T-helper 1 cell treated with Interleukin-12 subunit alpha and Interleukin-12 subunit beta and Interleukin-4 antibody, amounts not matched to agents 30 μg/mL and 1 μg/mL, for 36 hours (primary cell): Measurements from ENCODE around the gene COL9A2.

Experiments used
- H3K27ac Mint-ChIP-seq: one replicate; pipeline ENCODE4 v1.8.0; 2021; ENCODE audit warnings: mild to moderate bottlenecking, mixed read lengths
- H3K27me3 Mint-ChIP-seq: one replicate; pipeline ENCODE4 v1.8.0; 2021; ENCODE audit warnings: low read depth, mixed read lengths
- H3K36me3 Mint-ChIP-seq: one replicate; pipeline ENCODE4 v1.8.0; 2021; ENCODE audit warnings: low read depth, mixed read lengths
- H3K4me1 Mint-ChIP-seq: one replicate; pipeline ENCODE4 v1.8.0; 2021; ENCODE audit warnings: low read depth, mixed read lengths
- H3K4me3 Mint-ChIP-seq: one replicate; pipeline ENCODE4 v1.8.0; 2021; ENCODE audit warnings: mild to moderate bottlenecking, moderate library complexity, mixed read lengths
- H3K9me3 Mint-ChIP-seq: one replicate; pipeline ENCODE4 v1.8.0; 2021; ENCODE audit warnings: mixed read lengths

Gene COL9A2

DNA sequence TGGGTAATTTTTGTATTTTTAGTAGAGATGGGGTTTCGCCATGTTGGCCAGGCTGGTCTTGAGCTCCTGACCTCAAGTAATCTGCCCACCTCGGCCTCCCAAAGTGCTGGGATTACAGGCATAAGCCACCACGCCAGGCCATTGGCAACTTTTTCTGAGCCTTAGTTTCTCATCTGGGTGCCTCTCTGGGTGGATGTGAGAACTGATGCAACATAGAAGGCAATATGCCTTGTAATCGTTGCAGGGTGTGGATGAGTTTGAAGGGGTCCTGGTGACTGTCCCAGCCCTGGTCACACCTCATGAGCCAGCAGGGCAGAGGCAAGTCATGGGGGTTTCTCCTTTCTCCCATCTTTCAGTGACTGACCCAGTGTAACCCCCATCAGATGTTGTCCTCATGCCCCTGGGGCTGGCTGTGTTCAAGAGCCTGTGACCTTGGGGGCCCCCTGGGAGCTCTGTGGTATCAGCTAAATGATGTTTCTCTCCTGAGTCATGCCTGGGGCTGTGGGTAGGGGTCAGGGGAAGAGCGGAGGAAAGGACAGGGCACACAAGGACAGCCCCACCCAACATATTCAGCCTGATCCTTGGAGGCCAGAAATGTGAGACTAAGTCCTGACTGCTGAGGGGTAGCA lies 3.6 kb downstream of the COL9A2 start:
- Mint-ChIP-seq H3K4me1 (peaks cover 36% of the 10 kb centered on the region), H3K27me3 (peaks cover 17% of the 10 kb centered on the region), H3K4me3 (peak overlapping the region; percentile 58), H3K9me3 (no peaks in the 10 kb centered on the region), H3K36me3 (peaks cover 6% of the 10 kb centered on the region), H3K27ac (peak overlapping the region; percentile 84)

DNA sequence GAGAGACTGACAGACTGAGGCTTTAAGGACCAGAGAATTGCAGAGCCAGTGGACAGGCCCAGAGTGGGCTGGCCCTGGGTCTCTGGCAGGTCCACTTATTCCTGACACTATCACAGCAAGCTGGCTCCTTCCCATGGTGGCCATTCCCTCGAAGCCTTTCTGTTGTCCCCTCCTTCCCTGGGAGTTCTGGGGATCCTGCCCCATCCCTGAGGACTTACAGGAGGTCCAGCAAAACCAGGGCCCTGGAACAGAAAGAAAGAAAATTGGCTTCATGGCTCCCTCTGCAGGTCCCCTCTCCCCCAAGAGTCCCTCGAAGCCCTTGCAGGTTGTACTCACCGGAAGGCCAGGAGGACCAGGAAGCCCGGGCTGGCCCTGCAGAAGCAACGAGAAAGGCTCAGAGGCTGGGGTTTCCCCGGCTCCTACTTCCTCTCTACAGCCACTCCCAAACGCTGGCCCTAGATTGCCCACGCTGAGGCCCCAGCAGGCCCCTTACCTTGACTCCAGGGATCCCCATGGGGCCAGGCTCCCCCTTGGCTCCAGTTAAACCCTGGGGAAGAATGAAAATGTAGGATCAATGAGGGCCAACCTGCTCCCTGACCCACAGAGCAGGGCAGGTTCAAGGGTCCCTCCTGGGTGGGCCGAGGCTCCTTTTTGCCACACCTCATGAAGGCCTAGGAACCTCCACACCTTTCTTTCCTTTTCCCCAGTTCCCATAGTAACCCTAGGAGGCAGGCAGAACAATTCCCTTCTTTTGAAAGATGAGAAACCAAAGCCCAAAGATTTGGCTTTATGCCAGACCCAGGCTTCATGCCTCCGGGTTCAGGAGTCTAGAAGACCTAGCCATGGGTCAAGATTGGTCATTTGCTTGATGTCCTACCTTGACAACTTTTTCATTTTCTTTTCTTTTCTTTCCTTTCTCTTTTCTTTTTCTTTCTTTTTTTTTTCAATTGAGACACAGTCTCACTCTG lies 4.6 kb downstream of the COL9A2 start:
- H3K4me1 Mint-ChIP-seq, result peaks cover 30% of the 10 kb centered on the region
- H3K4me3 Mint-ChIP-seq, result peak overlapping the region; percentile 66

DNA sequence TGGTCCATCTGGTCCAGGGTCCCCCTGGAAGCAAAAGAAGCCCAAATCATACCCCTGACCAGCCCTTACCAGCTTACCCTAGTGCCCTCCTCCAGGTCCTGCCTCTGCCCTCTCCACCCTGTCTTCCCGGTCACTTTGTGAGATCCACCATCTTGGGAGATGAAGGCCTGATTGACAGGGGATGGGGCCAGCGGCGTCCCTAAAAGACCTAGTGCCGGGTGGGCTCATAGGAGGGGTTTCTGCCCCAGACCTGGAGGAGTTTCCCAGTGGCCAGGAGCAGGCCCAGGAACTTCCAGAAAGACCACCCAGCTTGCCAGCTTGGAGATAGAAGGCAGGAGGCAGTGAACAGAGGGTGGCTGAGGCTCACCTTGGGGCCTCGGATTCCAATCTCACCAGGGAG lies 5.4 kb downstream of the COL9A2 start:
- H3K27me3 Mint-ChIP-seq, result peaks cover 7% of the 10 kb centered on the region
- peaks cover 29% of the 10 kb centered on the region for H3K4me1 Mint-ChIP-seq

More for the DNA sequence above, 4.6 kb downstream of the COL9A2 start:
- H3K27ac Mint-ChIP-seq, result peak overlapping the region; percentile 84
- H3K27me3 Mint-ChIP-seq, result peaks cover 9% of the 10 kb centered on the region
- H3K9me3 Mint-ChIP-seq, result no peaks in the 10 kb centered on the region
- peaks cover under 1% of the 10 kb centered on the region for H3K36me3 Mint-ChIP-seq

DNA sequence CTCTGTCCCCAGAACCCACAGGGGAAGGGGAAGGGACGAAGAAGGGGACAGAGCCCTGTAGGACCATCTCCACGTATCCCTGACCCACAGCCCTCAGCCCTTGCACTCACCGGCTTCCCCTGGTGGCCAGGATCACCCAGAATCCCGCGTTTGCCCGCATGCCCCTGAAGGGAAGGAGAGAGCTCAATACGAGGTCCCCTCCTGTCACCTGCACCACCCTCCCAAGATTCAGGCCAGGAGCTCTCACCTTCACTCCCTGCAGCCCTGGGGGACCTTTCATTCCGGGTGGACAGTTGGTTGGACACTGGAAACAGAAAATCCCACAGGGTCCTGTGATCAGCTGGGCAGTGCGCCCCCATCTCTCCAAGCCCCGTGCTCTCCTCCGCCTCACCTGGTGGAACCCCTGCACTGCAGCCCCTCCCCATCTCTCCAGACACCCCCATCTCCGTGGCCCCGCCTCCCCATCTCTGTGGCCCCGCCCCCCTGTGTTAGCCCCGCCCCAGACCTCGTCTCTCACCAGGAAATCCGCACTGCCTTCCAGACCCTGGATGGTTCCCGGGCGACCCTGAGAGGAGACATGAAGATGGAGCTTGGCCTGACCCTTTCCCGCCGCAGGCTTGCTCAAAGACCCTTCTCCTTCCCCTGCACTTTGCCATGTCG lies 6.0 kb downstream of the COL9A2 start:
- no peak overlapping the region for H3K4me3 Mint-ChIP-seq
- H3K4me1 Mint-ChIP-seq, result peaks cover 27% of the 10 kb centered on the region
- peaks cover 2% of the 10 kb centered on the region for H3K36me3 Mint-ChIP-seq
- peaks cover 7% of the 10 kb centered on the region for H3K27me3 Mint-ChIP-seq
- no peaks in the 10 kb centered on the region for H3K9me3 Mint-ChIP-seq
- peak overlapping the region; percentile 23 for H3K27ac Mint-ChIP-seq

More for the DNA sequence above, 5.4 kb downstream of the COL9A2 start:
- Mint-ChIP-seq H3K9me3 (no peaks in the 10 kb centered on the region), H3K4me3 (peak overlapping the region; percentile 66), H3K27ac (peak overlapping the region; percentile 55), H3K36me3 (no peaks in the 10 kb centered on the region)

DNA sequence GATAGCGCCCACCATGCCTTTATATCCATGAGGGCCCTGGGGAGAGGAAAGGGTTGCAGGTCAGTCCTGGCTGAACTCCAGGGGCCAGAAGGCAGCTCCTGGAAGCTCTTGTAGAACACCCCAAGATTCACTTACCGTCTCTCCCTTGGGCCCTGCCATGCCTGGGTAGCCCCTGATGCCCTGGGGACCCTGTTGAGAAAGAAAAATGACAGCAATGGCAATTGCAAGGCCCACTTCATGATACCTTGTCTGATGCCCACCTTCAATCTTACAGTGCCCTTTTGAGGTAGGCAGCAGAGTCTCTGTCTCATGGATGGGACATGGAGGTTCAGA lies 7.0 kb downstream of the COL9A2 start:
- Mint-ChIP-seq H3K4me1 (peaks cover 23% of the 10 kb centered on the region), H3K36me3 (peaks cover 2% of the 10 kb centered on the region), H3K9me3 (no peaks in the 10 kb centered on the region), H3K4me3 (no peak overlapping the region), H3K27ac (no peak overlapping the region), H3K27me3 (peaks cover 3% of the 10 kb centered on the region)

DNA sequence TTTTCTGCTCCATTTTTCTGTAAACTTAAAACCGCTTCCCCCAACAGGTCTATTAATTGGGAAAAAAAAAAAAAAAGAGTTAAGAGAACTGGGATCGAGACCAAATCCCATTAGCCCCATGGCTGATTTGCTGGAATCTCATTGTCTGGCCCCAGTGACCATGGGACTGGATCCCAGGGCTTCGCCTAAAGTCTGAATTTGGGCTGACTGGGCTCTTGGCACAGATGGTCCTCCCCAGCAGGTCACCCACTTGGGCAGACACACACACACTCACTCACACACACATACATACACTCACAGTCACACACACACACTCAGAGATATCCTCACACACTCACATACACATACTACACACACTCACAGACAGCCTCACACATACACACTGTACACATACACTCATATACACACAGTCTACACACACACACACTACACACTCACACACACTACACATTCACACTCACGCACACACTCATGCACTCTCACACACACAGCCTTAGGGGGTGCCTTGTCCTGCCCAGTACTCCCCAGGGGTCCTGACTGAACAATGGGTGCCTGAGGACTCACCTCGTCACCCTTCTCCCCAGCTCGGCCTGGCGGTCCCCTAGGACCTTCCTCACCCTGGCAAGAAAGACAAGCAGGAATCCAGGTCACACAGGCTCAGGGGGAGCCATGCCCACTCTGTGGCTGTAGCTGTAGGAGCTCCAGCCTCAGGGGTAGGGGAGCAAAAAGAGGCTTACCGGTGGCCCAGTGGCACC lies 7.5 kb downstream of the COL9A2 start:
- Mint-ChIP-seq H3K4me3 (no peak overlapping the region), H3K4me1 (peaks cover 22% of the 10 kb centered on the region), H3K36me3 (peaks cover 2% of the 10 kb centered on the region), H3K27ac (no peak overlapping the region), H3K9me3 (no peaks in the 10 kb centered on the region), H3K27me3 (peaks cover 2% of the 10 kb centered on the region)

DNA sequence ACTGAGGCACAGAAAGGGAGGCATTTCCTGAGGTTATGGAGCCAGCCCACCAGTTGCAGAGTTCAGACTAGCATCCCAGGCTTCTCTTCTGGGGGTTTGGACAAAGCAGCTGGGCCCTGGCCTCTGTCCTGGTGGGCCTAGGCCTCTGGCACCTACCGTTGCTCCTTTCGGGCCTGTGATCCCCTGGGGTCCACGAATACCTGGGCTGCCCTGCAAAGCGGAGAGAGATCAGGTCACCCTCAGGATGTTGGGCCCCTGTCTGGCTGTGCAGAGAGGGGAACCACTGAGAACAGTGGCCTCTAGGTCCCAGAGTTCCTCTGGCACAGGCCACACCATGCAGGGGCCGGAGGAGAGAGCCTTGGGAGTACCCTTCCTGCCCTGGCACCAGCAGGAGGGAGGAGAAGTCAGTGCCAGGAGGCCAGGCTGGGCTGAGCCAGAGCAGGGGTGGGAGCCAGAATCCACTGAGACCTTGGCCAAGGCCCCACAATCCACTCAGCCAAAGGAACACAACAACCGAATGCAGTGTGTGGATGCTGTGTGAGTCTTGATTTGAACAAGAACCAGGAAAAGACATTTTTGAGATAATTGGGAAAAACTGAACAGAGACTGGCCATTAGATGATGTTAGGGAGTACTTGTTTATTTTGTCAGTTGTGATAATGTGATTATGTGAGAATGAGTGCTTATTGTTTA lies 8.9 kb downstream of the COL9A2 start:
- Mint-ChIP-seq H3K27me3 (no peaks in the 10 kb centered on the region), H3K4me3 (no peak overlapping the region), H3K36me3 (peaks cover 2% of the 10 kb centered on the region), H3K27ac (no peak overlapping the region), H3K4me1 (peaks cover 13% of the 10 kb centered on the region), H3K9me3 (no peaks in the 10 kb centered on the region)

DNA sequence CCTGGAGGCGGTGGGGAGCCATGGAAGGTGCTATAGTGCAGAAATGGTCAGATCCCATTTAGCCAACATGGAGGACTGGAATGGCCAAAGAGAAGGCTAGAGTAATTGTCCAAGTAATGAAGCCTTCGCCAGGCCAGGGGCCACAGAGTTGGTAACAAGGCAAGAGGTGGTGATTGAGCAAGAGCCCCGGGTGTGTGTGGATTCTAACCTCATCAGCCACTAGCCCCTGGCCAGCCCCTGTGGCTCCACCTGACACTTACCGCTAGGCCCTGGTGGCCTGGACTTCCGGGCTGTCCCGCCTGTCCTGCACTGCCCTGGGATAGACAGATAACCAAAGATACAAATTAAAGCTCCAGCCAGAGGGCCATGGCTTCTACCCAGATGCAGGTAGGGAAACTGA lies 9.9 kb downstream of the COL9A2 start:
- Mint-ChIP-seq H3K27me3 (no peaks in the 10 kb centered on the region), H3K9me3 (no peaks in the 10 kb centered on the region), H3K4me3 (no peak overlapping the region), H3K4me1 (peaks cover 5% of the 10 kb centered on the region), H3K36me3 (peaks cover 2% of the 10 kb centered on the region), H3K27ac (no peak overlapping the region)

DNA sequence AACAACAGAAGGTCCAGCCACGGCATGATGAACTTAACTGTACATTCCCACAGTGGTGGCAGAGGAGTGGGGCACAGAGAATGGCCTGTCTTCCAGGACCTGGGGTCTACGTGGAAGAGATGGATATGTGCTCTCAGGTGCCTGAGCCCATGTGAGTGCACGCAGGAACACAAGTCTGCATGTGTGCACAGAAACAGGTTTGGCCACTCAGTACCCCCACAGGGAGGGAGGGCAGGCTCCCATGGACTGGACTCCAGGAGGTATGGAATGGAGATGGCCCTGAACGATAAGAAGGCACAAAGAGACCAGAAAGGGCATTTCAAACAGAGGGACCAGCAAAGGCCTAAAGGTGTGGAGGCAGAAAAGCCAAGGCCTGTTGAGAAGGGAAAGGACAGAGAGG lies 10.8 kb downstream of the COL9A2 start:
- no peak overlapping the region for H3K27ac Mint-ChIP-seq
- no peaks in the 10 kb centered on the region for H3K9me3 Mint-ChIP-seq
- peaks cover 2% of the 10 kb centered on the region for H3K36me3 Mint-ChIP-seq
- no peak overlapping the region for H3K4me3 Mint-ChIP-seq
- H3K27me3 Mint-ChIP-seq, result no peaks in the 10 kb centered on the region
- peaks cover 3% of the 10 kb centered on the region for H3K4me1 Mint-ChIP-seq

DNA sequence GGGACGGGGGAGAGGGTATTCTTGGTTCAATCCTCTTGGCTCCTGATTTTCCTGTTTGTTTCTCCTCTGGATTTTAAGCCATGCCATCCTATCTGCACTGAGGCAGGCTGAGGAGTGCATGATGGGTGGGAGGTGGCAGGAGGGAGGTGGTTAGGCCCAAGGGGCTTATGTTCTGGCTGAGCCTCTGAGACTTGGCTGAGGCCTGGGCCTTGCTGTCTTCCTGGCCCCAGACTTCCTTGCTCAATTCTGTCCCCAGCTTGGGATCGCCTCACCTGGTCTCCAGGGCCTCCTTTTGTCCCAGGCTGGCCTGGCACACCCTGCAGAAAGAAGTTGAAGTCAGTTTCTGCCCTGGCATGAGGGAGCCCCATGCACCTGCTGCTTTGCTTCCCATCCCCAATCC lies 11.2 kb downstream of the COL9A2 start:
- no peak overlapping the region for H3K4me3 Mint-ChIP-seq
- no peaks in the 10 kb centered on the region for H3K9me3 Mint-ChIP-seq
- H3K27ac Mint-ChIP-seq, result no peak overlapping the region
- H3K4me1 Mint-ChIP-seq, result peaks cover 3% of the 10 kb centered on the region
- no peaks in the 10 kb centered on the region for H3K27me3 Mint-ChIP-seq
- H3K36me3 Mint-ChIP-seq, result peaks cover 2% of the 10 kb centered on the region

DNA sequence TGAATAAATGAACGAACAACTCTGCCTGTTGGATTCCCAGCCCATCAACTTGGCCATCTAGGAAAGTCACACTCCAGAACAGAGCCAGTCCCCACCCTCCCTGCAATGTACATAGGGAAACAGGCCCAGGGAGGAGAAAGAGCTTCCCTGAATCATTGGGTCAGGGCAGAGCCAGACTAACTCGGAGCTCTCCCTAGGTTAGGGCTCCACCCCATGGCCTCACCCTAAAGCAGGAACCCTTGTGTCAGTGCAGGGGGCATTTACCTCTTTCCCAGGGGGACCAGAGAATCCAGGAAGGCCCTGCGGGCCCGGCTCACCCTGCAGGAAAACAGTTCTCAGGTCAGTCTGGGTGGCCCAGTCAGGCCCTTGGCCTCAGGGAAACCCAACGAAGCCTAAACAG lies 11.6 kb downstream of the COL9A2 start:
- Mint-ChIP-seq H3K4me3 (no peak overlapping the region), H3K4me1 (peaks cover under 1% of the 10 kb centered on the region), H3K27ac (no peak overlapping the region), H3K36me3 (peaks cover 2% of the 10 kb centered on the region), H3K9me3 (no peaks in the 10 kb centered on the region), H3K27me3 (no peaks in the 10 kb centered on the region)

DNA sequence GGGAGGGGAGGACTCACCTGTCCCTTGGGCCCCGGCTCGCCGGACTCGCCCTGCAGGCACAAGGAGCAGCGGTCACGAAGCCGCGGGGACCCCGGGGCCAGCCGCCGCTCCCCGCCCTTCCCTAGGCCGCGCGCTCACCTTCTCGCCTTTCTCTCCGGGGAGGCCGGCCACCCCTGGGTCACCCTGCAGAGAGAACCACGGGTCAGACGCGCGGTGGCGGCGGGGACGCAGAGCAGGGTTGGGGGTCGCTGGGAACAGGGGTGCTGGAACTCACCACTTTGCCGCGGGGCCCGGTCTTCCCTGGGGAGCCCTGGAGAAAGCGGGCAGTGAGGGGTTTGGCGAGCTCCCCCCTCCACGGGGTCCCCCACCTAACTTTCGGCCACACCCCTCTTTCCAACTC lies 13.3 kb downstream of the COL9A2 start:
- no peaks in the 10 kb centered on the region for H3K9me3 Mint-ChIP-seq
- no peak overlapping the region for H3K27ac Mint-ChIP-seq
- H3K4me3 Mint-ChIP-seq, result no peak overlapping the region
- H3K27me3 Mint-ChIP-seq, result no peaks in the 10 kb centered on the region
- H3K4me1 Mint-ChIP-seq, result no peaks in the 10 kb centered on the region
- peaks cover 2% of the 10 kb centered on the region for H3K36me3 Mint-ChIP-seq

DNA sequence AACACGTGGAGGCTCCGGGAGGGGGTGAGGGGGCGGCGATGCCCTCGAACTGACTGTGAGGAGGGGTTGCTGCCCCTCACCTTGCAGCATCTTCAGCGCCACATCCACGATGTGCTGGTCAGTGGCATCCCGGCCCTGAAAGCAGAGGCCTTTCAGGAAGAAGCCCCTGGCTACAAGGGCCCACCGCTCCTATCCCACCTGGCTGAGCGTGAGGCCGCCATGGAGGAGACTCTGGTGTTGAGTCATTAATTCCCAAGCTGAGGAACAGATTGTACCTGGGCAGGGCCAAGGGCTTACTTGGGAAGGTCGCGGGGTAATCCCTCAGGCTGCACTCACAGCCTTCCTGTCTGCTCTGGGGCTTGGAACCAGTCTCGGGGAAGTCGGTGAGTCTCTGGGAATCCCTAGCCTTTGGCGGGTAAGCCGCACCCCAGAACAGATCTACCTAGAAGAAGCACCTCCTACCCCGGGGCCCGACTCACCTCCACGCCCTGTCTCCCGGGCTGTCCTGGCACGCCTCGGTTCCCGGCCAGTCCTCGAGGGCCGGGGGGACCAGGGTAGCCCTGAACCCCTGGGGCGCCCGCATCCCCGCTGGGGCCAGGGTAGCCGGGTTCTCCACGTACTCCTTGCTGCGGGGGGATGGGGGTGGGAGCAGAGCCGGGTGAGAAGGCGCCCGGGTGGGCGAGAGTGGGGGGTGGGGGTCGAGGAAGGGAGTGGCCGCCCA lies 13.9 kb downstream of the COL9A2 start:
- Mint-ChIP-seq H3K4me3 (no peak overlapping the region), H3K4me1 (no peaks in the 10 kb centered on the region), H3K36me3 (peaks cover 2% of the 10 kb centered on the region), H3K9me3 (no peaks in the 10 kb centered on the region), H3K27ac (no peak overlapping the region), H3K27me3 (no peaks in the 10 kb centered on the region)
